H9 (cell line): ENCODE measurements around the gene TMF1. TPM values are rescaled to one million over a fixed set of nuclear protein-coding genes. Genes with fewer than 3 reads are reported as not detected.

Source experiments
- DNase-seq: peaks from one replicate; pipeline ENCODE4 v3.0.0-alpha.2; 2017
- H2AFZ ChIP-seq: one replicate; pipeline ENCODE4 v1.6.1; 2013; ENCODE audit warnings: mild to moderate bottlenecking, low read length, control low read depth, moderate library complexity
- H2AK5ac ChIP-seq: 2 replicates; pipeline ENCODE4 v1.6.1; 2013; ENCODE audit warnings: low read length, control low read depth, mixed read lengths; ENCODE audit not compliant: insufficient read length
- H2BK120ac ChIP-seq: one replicate; pipeline ENCODE4 v1.6.1; 2013; ENCODE audit warnings: low read depth, mild to moderate bottlenecking, low read length, control low read depth, inconsistent platforms; ENCODE audit not compliant: poor library complexity, severe bottlenecking
- H2BK12ac ChIP-seq: 2 replicates; pipeline ENCODE4 v1.6.1; 2013; ENCODE audit warnings: low read length, control low read depth, mixed read lengths, low read depth; ENCODE audit not compliant: insufficient read length
- H2BK15ac ChIP-seq: 2 replicates; pipeline ENCODE4 v1.6.1; 2013; ENCODE audit warnings: low read depth, low read length, control low read depth
- H2BK20ac ChIP-seq: one replicate; pipeline ENCODE4 v1.6.1; 2013; ENCODE audit warnings: low read depth, mild to moderate bottlenecking, low read length, control low read depth, inconsistent platforms; ENCODE audit not compliant: poor library complexity, severe bottlenecking
- H2BK5ac ChIP-seq: 2 replicates; pipeline ENCODE4 v1.6.1; 2013; ENCODE audit warnings: low read length, control low read depth, mixed read lengths; ENCODE audit not compliant: insufficient read length
- H3K14ac ChIP-seq: 2 replicates; pipeline ENCODE4 v1.6.1; 2013; ENCODE audit warnings: low read length, control low read depth; ENCODE audit not compliant: insufficient read depth
- H3K18ac ChIP-seq: 2 replicates; pipeline ENCODE4 v1.6.1; 2013; ENCODE audit warnings: low read depth, mild to moderate bottlenecking, mixed read lengths, low read length, control low read depth; ENCODE audit not compliant: insufficient read length
- H3K23ac ChIP-seq: 2 replicates; pipeline ENCODE4 v1.6.1; 2013; ENCODE audit warnings: low read length, control low read depth, mixed read lengths, low read depth; ENCODE audit not compliant: insufficient read length
- H3K23me2 ChIP-seq: 2 replicates; pipeline ENCODE4 v1.6.1; 2013; ENCODE audit warnings: low read depth, mild to moderate bottlenecking, mixed read lengths, low read length, control low read depth; ENCODE audit not compliant: insufficient read length, poor library complexity, severe bottlenecking
- H3K27ac ChIP-seq: 2 replicates; pipeline ENCODE4 v1.5.1; 2013; ENCODE audit warnings: low read length, control low read depth, mixed read lengths, low read depth; ENCODE audit not compliant: insufficient read length
- H3K27me3 ChIP-seq: 2 replicates; pipeline ENCODE4 v1.6.1; 2013; ENCODE audit warnings: low read length, control low read depth, inconsistent platforms; ENCODE audit not compliant: insufficient read depth
- H3K4ac ChIP-seq: 2 replicates; pipeline ENCODE4 v1.6.1; 2013; ENCODE audit warnings: low read depth, mild to moderate bottlenecking, control low read depth, inconsistent platforms, low read length, moderate library complexity
- H3K4me1 ChIP-seq: 2 replicates; pipeline ENCODE4 v1.6.1; 2013; ENCODE audit warnings: low read length, control low read depth, inconsistent platforms; ENCODE audit not compliant: insufficient read depth
- H3K4me2 ChIP-seq: 2 replicates; pipeline ENCODE4 v1.6.1; 2013; ENCODE audit warnings: low read length, control low read depth, mixed read lengths; ENCODE audit not compliant: insufficient read length, insufficient read depth
- H3K56ac ChIP-seq: 2 replicates; pipeline ENCODE4 v1.6.1; 2013; ENCODE audit warnings: low read depth, mild to moderate bottlenecking, mixed read lengths, low read length, control low read depth; ENCODE audit not compliant: insufficient read length
- H3K79me1 ChIP-seq: 2 replicates; pipeline ENCODE4 v1.6.1; 2013; ENCODE audit warnings: low read depth, mild to moderate bottlenecking, moderate library complexity, low read length, control low read depth, inconsistent platforms; ENCODE audit not compliant: insufficient read depth, poor library complexity, severe bottlenecking
- H3K79me2 ChIP-seq: 2 replicates; pipeline ENCODE4 v1.6.1; 2013; ENCODE audit warnings: low read length, control low read depth, inconsistent platforms; ENCODE audit not compliant: insufficient read depth
- H3K9ac ChIP-seq: 2 replicates; pipeline ENCODE4 v1.6.1; 2013; ENCODE audit warnings: low read length, control low read depth, mixed read lengths; ENCODE audit not compliant: insufficient read length; ENCODE audit errors: extremely low read depth
- H3K9me3 ChIP-seq: one replicate; pipeline ENCODE4 v1.6.1; 2013; ENCODE audit warnings: low read depth, low read length, inconsistent platforms; ENCODE audit not compliant: control insufficient read depth
- H3T11ph ChIP-seq: one replicate; pipeline ENCODE4 v1.6.1; 2013; ENCODE audit warnings: mild to moderate bottlenecking, low read length, control low read depth, inconsistent platforms
- H4K20me1 ChIP-seq: one replicate; pipeline ENCODE4 v1.6.1; 2013; ENCODE audit not compliant: control insufficient read depth, insufficient read length, insufficient read depth
- H4K5ac ChIP-seq: 2 replicates; pipeline ENCODE4 v1.6.1; 2013; ENCODE audit warnings: low read depth, mild to moderate bottlenecking, mixed read lengths, low read length, control low read depth; ENCODE audit not compliant: insufficient read length
- H4K8ac ChIP-seq: replicated peaks from 2 replicates; pipeline ENCODE4 v1.6.1; 2013; ENCODE audit warnings: low read length, control low read depth, mixed read lengths, low read depth; ENCODE audit not compliant: insufficient read length
- H4K91ac ChIP-seq: 2 replicates; pipeline ENCODE4 v1.6.1; 2013; ENCODE audit warnings: low read depth, mild to moderate bottlenecking, moderate library complexity, mixed read lengths, low read length, control low read depth; ENCODE audit not compliant: insufficient read length
- H3K27ac Mint-ChIP-seq, 3 experiments: 2 replicates in 2 of 3; 3 replicates in 1 of 3; pipeline ENCODE4 v1.8.0; 2020 to 2021; ENCODE audit warnings: mixed read lengths in 3 of 3, mild to moderate bottlenecking in 1 of 3, moderate library complexity in 1 of 3
- H3K27me3 Mint-ChIP-seq: 2 replicates; pipeline ENCODE4 v1.8.0; 2021; ENCODE audit warnings: low read depth, mild to moderate bottlenecking, moderate library complexity, mixed read lengths
- H3K36me3 Mint-ChIP-seq, 3 experiments: 2 replicates in 2 of 3; 3 replicates in 1 of 3; pipeline ENCODE4 v1.8.0; 2020 to 2021; ENCODE audit warnings: low read depth in 3 of 3, mixed read lengths in 3 of 3; ENCODE audit not compliant: insufficient read depth in 1 of 3
- H3K4me1 Mint-ChIP-seq, 2 experiments: 2 replicates each; pipeline ENCODE4 v1.8.0; 2020; ENCODE audit warnings: mixed read lengths in 2 of 2
- H3K4me3 Mint-ChIP-seq, 2 experiments: 2 replicates in 1 of 2; 3 replicates in 1 of 2; pipeline ENCODE4 v1.8.0; 2020 to 2021; ENCODE audit warnings: mild to moderate bottlenecking in 2 of 2, mixed read lengths in 2 of 2, moderate library complexity in 1 of 2
- H3K9me3 Mint-ChIP-seq, 2 experiments: 2 replicates in 1 of 2; 3 replicates in 1 of 2; pipeline ENCODE4 v1.8.0; 2020; ENCODE audit warnings: mild to moderate bottlenecking in 2 of 2, mixed read lengths in 2 of 2, moderate library complexity in 1 of 2
- CTCF ChIP-seq: fragments of 200-600 bp; sonication (generic); conservative IDR thresholded peaks from 3 replicates; pipeline ENCODE4 v1.8.0; 2021; ENCODE audit warnings: antibody characterized with exemption, mild to moderate bottlenecking
- WGBS: extraction: QIAGEN DNeasy Blood & Tissue Kit; methylation state at CpG from one replicate; pipeline ENCODE4 v1.1.7; 2013; ENCODE audit warnings: missing lambda C conversion rate, low lambda C conversion rate, mixed read lengths; ENCODE audit not compliant: insufficient read length; ENCODE audit errors: extremely low coverage; 5-methylcytosine and 5-hydroxymethylcytosine counted together
- total RNA-seq: library from RNA; stranded (reverse); gene quantifications from 2 replicates; pipeline ENCODE4 v1.2.1, GENCODE V29; 2021

The TMF1 gene
- total RNA-seq, 1 experiment from 2014 or later: 21.9 TPM

- H4K91ac ChIP-seq: no peak overlapping the region
- H3K4me1 Mint-ChIP-seq: peaks cover 38 to 40% of the 10 kb centered on the region in 2 experiments
- no peak overlapping the region for H2BK12ac ChIP-seq
- no peaks in the 10 kb centered on the region; the same call in 1 of the 2 replicates for H3K27me3 Mint-ChIP-seq
- H2BK5ac ChIP-seq: no peak overlapping the region
- H3K4ac ChIP-seq: no peak overlapping the region
- H3K14ac ChIP-seq: no peak overlapping the region; the same call in 1 of the 2 replicates
- no peaks in the 10 kb centered on the region for H3K36me3 Mint-ChIP-seq
- H2BK120ac ChIP-seq: no peak overlapping the region
- H3K9ac ChIP-seq: peak overlapping the region; percentile 81
- no peaks in the 10 kb centered on the region for H4K20me1 ChIP-seq
- H4K8ac ChIP-seq: no peak overlapping the region
- H3K9me3 ChIP-seq: no peaks in the 10 kb centered on the region
- no peaks in the 10 kb centered on the region for H3K79me1 ChIP-seq
- H2AFZ ChIP-seq: peak overlapping the region; percentile 78
- no peak overlapping the region for H2BK15ac ChIP-seq
- H3K18ac ChIP-seq: no peak overlapping the region
- H3K9me3 Mint-ChIP-seq: no peaks in the 10 kb centered on the region
- peak overlapping the region in 1 of 3 experiments; percentile 48; a peak in 2 of 7 replicates for H3K27ac Mint-ChIP-seq
- H3K27me3 ChIP-seq: no peaks in the 10 kb centered on the region
- H3K23ac ChIP-seq: no peak overlapping the region
- no peaks in the 10 kb centered on the region for H3K79me2 ChIP-seq
- no peak overlapping the region for H3T11ph ChIP-seq
- H3K56ac ChIP-seq: no peak overlapping the region
- no peak overlapping the region for H2BK20ac ChIP-seq
- H2AK5ac ChIP-seq: no peak overlapping the region
- H4K5ac ChIP-seq: no peak overlapping the region
- no peak overlapping the region for H3K27ac ChIP-seq
- H3K4me2 ChIP-seq: peak overlapping the region; percentile 98
- DNase-seq: no peak
- no CpG with 5 or more reads among the region's 26 CpGs for WGBS
- H3K4me1 ChIP-seq: peaks cover 8% of the 10 kb centered on the region; the same call in 1 of the 2 replicates
- TF ChIP-seq CTCF: no peak
- H3K23me2 ChIP-seq: peaks cover 7% of the 10 kb centered on the region
- H3K4me3 Mint-ChIP-seq: peak overlapping the region; percentile 89 to 94
Measured at GRCh38 chr3:69085168-69085832, 33.2 kb upstream of the TMF1 start.
